Umbilical cord (tissue), 2 donors: ENCODE measurements around the gene HARS1. TPM values are rescaled to one million over a fixed set of nuclear protein-coding genes. Genes with fewer than 3 reads are reported as not detected.
"Not testable (repeated sequence)": the region's sequence is repeated elsewhere in the genome, so short reads cannot be mapped to it uniquely, and the experiment has no call there.

ENCODE experiments used
- DNase-seq: peaks from one replicate; pipeline ENCODE4 v3.0.0-alpha.2; 2015; ENCODE audit warnings: low spot score
- total RNA-seq: library from RNA; depleted of rRNA; stranded (reverse); fragments of >200 nt; gene quantifications from one replicate; pipeline ENCODE4 v1.2.3, GENCODE V29; 2014; ENCODE audit warnings: low replicate concordance; ENCODE audit not compliant: insufficient read depth

The HARS1 gene
- total RNA-seq, 1 donor from 2014 or later, result 31.1 TPM

- DNase-seq, result no peak
These were observed 13.2 kb downstream of the HARS1 start for GRCh38 chr5:140677947-140678346.

GRCh38 chr5:140674629-140675028 lies 16.5 kb downstream of the HARS1 start:
- no peak for DNase-seq

DNA sequence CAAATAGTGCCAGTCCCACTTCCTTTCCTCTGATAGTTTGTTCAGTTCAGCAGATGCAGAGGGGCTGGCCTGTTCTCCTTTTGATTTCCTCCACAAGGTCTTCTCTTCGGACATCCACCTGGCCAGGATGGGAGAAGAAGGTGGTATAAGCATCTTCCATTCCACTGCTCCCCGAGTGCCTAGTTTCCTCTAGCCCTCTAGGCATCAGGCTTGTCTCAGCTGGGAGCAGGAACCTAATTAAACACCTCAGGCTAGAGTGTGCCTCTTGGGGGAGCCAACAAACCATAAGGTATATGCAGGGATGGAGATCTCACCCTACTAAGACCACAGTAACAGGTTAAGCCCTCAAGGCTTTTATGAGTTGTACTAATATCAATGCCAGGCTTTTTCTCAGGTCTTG lies 17.0 kb downstream of the HARS1 start:
- DNase-seq, result no peak

- DNase-seq, result no peak
These were observed 17.8 kb downstream of the HARS1 start, which contains the start of gene DND1 for GRCh38 chr5:140673187-140673976. Gene DND1 (minus strand): TSS chr5:140673576. CDS start chr5:140673542, 34 bp downstream.

DNA sequence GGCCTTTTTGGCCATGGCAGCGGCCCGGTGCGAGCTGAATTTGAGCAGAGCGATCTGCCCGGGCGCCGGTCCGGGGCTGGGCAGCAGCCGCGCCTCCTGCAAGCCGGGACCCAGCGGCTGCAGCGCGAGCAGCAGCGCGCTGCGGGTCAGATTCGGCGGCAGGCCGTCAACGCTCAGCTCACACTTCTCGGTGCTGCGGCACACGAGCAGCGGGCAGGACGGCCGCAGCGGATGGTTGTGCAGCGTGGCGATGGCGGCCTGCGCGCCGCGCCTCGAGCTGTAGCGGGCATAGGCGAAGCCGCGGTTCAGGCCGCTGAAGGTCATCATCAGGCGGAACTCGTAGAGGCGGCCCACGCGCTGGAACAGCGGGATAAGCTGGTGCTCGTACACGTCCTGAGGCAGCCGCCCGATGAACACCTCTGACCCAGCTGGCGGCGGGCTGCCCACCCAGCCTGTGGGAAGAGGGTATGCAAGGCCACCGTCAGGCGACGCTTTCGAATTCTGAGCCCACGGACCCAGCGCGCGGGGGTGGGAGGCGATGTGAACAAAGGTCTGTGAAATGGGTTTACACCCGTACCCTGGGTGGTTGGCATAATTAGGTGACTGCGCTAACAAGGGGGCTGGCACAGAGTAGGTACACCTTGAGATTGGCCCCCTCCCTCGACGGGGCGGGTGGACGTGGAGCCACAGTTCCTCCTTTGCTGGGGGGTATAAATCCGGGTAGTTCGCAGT lies 18.5 kb downstream of the HARS1 start:
- peak; percentile 7 for DNase-seq

- DNase-seq, result no peak
These were observed 19.6 kb downstream of the HARS1 start for GRCh38 chr5:140671472-140672125.

DNA sequence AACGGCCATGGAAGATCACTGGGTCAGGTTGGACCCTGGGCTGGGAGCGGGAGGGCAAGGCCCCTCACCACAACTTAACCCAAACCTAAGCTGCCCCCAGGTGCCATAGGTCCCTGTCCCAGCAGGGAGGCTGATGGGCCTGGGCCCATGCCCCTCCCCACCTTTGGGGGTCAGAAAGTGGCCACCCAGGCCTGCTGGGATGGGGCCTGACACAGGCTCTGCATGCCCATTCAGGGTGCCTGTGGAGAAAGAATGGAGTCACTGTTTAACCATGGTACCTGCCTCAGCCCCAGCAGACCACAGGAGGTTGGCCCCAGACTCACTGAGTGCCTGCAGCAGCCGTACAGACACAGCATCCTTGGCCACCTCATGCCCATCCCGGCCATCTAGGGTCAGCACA lies 20.1 kb downstream of the HARS1 start:
- DNase-seq, result not testable (repeated sequence)

GRCh38 chr5:140664359-140665119 lies 26.6 kb downstream of the HARS1 start, which contains the start of gene WDR55:
Gene WDR55 (plus strand): TSS chr5:140664904. CDS start chr5:140664913, 9 bp downstream.
- peak; percentile 97 for DNase-seq

DNA sequence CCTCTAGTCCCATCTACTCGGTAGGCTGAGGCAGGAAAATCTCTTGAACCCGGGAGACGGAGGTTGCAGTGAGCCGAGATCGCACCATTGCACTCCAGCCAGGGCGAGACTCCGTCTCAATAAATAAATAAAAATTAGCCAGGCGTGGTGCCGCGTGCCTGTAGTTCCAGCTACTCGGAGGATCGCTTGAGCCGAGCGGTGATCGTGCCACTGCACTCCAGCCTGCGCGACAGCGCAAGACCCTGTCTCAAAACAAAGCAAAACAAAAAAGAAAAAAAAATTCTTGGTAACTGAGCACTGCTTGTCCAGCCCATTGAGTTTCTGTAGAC lies 27.2 kb downstream of the HARS1 start:
- DNase-seq, result no peak

DNA sequence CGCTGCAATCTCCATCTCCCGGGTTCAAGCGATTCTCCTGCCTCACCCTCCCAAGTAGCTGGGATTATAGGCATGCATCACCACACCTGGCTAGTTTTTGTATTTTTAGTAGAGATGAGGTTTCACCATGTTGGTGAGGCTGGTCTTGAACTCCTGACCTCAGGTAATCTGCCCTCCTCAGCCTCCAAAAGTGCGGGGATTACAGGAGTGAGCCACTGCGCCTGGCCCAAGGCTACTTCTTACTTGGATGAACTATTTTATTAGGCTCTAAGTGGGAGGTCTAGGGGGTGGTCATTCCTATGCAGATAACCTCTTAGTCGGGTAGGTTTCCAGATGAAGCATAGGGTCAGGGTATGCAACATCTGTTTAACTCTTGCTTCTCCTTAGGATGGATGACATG lies 30.8 kb downstream of the HARS1 start:
- not testable (repeated sequence) for DNase-seq

DNA sequence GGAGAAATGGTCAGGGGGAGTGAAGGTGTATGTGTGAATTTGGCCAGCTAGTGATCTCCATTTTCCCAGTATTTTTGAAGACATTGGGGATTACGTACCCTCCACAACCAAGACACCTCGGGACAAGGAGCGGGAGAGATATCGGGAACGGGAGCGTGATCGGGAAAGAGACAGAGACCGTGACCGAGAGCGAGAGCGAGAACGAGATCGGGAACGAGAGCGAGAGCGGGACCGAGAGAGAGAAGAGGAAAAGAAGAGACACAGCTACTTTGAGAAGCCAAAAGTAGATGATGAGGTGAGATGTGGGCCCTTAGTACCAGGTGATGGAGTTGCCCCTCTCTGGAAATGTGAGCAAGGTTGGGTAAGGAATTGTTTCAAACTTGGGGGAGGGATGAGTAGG lies 32.3 kb downstream of the HARS1 start:
- no peak for DNase-seq

DNA sequence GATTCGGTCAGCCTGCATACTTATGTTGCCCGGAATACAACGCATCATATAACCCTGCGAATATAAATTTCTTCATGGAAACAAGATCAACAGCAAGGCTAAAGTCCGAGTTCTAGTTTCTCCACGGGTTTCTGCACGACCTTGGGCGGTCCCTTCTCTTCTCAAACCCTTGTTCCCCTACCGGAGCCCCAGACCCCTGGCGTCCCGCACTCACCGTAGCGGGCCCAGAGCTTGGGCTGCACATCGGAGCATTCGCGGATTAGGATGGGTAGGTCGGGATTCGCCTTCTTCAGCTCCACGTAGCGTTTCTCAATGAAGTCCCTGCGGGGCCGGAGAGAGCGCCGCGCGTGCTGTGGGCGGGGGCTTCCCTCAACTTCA lies 44.1 kb downstream of the HARS1 start:
- no peak for DNase-seq

GRCh38 chr5:140642718-140643117 lies 48.5 kb downstream of the HARS1 start:
- DNase-seq, result no peak

- DNase-seq, result no peak
These were observed 49.5 kb downstream of the HARS1 start for GRCh38 chr5:140641716-140642115.

GRCh38 chr5:140639148-140639981 lies 51.8 kb downstream of the HARS1 start, which contains the start of gene TMCO6:
Gene TMCO6 (plus strand): TSS chr5:140639451. CDS start chr5:140639528, 77 bp downstream.
- DNase-seq, result peak; percentile 96

DNA sequence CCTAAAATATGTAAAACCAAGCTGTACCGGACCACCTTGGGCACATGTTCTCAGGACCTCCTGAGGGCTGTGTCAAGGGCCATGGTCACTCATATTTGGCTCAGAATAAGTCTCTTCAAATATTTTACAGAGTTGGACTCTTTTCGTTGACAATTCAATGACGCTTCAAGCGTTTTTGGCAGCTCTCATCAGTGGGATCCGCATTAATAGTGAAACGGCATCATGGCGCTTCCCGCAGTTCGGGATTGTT lies 52.3 kb downstream of the HARS1 start:
- DNase-seq, result not testable (repeated sequence)

- DNase-seq, result no peak
These were observed 53.6 kb downstream of the HARS1 start for GRCh38 chr5:140637371-140638100.

- DNase-seq, result no peak
These were observed 55.6 kb downstream of the HARS1 start for GRCh38 chr5:140635291-140636257.

- no peak for DNase-seq
These were observed 57.1 kb downstream of the HARS1 start for GRCh38 chr5:140634103-140634502.
